GM21526 (cell line): Measurements from ENCODE around the gene FXR2.
"Not testable (repeated sequence)": the region's sequence is repeated elsewhere in the genome, so short reads cannot be mapped to it uniquely, and the experiment has no call there.

Source experiments
- ATAC-seq: cut with Tn5 transposase; IDR thresholded peaks from one replicate; pipeline ENCODE4 v1.9.1; 2021; ENCODE audit warnings: moderate library complexity; ENCODE audit not compliant: unreplicated experiment, low FRiP score

FXR2 gene

DNA sequence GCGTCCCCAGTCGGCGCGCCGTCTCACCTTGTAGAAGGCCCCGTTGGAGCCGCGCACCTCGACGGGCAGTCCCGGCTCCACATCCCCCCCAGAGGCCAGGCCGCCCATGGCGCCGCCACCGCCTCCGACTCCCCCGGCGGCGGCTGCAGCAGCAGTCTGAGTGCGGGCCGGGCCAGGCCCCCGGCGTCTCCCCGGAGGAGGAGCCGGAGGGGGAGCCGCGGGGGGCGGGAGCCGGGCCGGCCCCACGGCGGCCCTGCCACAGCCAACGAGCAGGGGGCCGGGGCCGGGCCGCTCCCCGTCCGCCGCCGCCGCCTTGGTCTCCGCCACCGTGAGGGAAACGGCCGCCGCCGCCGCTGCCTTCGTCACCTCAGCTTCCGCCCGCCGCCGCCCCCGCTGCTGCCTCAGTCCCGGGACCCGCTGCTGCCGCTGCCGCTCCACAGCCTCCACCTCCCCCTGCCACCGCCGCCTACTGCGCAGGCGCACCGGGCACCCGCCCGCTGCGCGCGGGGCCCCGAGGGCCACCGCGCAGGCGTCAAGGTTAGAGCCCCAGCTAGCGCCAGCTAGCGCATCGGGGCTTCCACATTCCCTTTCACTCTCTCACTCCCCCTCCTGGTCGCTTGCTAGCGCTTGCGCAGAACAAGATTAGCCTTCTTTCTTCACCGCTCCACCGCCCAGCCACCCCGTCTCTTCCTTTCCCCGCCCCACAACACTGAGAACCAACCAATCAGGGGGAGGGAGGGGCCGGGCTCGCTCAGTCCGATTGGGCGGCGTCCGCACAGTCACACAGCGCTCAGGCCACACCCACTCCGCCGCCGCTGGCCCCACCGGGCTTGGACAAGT, at the start of gene FXR2:
FXR2 (minus strand) TSS at position 473 of the 840 bp plus-strand sequence; CDS start at position 108, 365 bp downstream.
- ATAC-seq: peak; percentile 78

GRCh38 chr17:7656958-7657609, 42.4 kb upstream of the FXR2 start:
- no peak for ATAC-seq

GRCh38 chr17:7655541-7655840, 40.8 kb upstream of the FXR2 start:
- ATAC-seq: no peak

DNA sequence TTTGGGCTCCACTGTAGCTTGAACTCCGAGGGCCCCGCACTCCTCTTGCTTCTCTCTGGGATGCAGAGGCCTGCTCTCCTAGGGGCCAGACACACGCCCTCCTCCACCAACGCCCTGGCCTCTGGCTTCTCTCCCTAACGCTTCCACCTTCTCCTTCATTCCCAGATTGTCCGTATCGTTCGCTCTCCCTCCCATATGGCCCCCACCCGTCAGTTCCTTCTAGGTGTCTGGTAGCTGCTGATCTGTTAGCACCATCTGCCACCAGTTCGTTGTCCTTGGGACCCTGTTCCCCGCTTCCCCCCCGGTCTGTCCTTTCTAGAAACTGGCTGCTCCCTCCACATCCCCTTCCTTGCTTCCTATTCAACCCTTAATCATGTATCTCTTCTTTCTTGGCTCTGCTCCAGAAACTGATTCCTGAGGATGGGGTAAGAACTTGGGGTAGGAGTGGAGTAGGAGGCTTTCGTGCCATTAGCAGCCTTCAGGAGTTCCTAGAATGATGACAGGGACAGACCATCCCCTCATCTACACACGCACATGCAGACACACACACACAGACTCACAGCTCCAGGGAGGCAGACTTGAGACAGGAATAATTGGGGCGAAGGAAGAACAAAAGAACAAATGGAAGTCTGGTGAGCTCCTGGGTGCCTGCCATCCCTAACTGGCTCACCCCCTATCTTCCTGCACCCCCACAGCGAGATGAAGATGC, 40.3 kb upstream of the FXR2 start:
- no peak for ATAC-seq

GRCh38 chr17:7652388-7653356, 38.0 kb upstream of the FXR2 start:
- ATAC-seq: no peak

- ATAC-seq: no peak
Measured at GRCh38 chr17:7651665-7652387, 37.1 kb upstream of the FXR2 start.

DNA sequence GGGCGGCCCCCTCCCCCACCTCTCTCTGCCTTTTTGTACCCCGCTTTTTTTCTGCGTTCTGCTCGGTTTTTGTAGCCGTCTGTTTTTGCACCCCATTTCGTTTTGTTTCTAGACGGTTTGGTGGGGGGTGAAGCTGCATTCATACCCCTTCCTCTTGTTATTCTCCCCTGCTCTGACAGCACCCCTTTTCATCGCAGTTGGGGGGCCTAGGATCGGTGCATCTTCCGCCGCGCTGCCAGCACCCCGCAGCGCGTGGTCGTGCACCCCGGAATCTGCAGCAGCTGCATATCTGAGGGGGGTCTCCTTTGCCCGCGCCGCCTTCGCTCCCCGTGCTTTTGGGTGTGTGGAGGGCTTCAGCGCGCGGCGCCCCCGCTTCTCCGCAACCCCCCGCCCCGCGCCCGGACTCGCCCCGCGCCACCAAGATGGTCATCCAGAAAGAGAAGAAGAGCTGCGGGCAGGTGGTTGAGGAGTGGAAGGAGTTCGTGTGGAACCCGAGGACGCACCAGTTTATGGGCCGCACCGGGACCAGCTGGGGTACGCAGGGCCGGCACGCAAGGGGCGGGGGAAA, 36.5 kb upstream of the FXR2 start:
- ATAC-seq: no peak

- ATAC-seq: no peak
Measured at GRCh38 chr17:7650509-7651096, 35.9 kb upstream of the FXR2 start, which contains the start of gene ATP1B2. TSS of gene ATP1B2 (plus strand) at chr17:7650926. CDS start at chr17:7651519, 593 bp downstream.

- ATAC-seq: no peak
Measured at GRCh38 chr17:7647018-7647417, 32.3 kb upstream of the FXR2 start.

DNA sequence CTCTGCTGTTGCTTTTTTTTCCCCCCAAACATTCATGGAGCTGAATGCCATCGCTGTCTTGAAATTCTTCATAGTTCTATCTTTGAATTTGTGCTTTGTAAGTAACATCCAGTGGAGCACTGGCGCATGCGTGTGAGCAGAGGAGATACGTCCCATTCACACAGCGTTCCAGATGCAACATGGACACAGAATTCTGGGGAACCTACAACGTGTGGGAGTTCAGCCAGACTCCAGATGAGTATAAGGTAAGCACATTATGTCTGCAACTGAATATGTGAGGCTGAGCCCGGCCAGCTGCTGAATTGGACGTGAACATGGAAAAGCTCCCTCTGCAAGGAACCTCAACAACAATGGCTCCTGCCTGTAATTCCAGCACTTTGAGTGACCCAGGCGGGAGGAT, 31.8 kb upstream of the FXR2 start:
- no peak for ATAC-seq

GRCh38 chr17:7644775-7645174, 30.1 kb upstream of the FXR2 start:
- ATAC-seq: no peak

GRCh38 chr17:7641635-7642034, 26.9 kb upstream of the FXR2 start:
- ATAC-seq: not testable (repeated sequence)

DNA sequence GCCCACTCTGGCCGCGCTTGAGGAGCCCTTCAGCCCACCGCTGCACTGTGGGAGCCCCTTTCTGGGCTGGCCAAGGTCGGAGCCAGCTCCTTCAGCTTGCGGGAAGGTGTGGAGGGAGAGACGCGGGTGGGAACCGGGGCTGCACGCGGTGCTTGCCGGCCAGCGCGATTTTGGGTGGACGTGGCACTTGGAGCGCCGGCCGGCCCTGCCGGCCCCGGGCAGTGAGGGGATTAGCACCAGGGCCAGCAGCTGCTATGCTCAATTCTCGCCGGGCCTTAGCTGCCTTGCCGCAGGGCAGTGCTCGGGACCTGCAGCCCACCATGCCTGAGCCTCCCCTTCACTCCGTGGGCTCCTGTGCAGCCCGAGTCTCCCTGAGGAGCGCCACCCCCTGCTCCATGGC, 26.1 kb upstream of the FXR2 start:
- ATAC-seq: no peak

GRCh38 chr17:7636163-7636562, 21.5 kb upstream of the FXR2 start:
- ATAC-seq: no peak

GRCh38 chr17:7634384-7634783, 19.7 kb upstream of the FXR2 start:
- no peak for ATAC-seq

GRCh38 chr17:7633093-7633492, 18.4 kb upstream of the FXR2 start:
- no peak for ATAC-seq

- no peak for ATAC-seq
Measured at GRCh38 chr17:7632492-7632894, 17.8 kb upstream of the FXR2 start.

GRCh38 chr17:7631398-7632380, 17.0 kb upstream of the FXR2 start:
- no peak for ATAC-seq
